ENCODE results near the gene ENPP7. TPM values are rescaled to one million over a fixed set of nuclear protein-coding genes. Genes with fewer than 3 reads are reported as not detected.

The ENPP7 gene
- total and polyA plus RNA-seq, 2 donors (not counting 3 experiments of a cell fraction or from before 2014, with no cell fraction given): not detected

- H3K9ac ChIP-seq (replicated peaks; ENCODE audit: extremely low read depth, insufficient read depth, low read length): no peak overlapping the region
- no peaks in the 10 kb centered on the region for H3K4me1 ChIP-seq (ENCODE audit: control insufficient read depth, extremely low read depth, insufficient read depth, low read length)
- H4K20me1 ChIP-seq (replicated peaks; ENCODE audit: control insufficient read depth, extremely low read depth, insufficient read depth, low read length): no peaks in the 10 kb centered on the region
- CTCF ChIA-PET: interaction anchor here (4.5 kb wide), 1 partner anchor 64 kb away, joined by 29 read pairs; no protein-coding TSS in a partner anchor
- dilution Hi-C loops (cut with MboI; ENCODE audit: extremely low pct_ligation_motif_present, low sequenced_read_pairs) (no loop called here), intact Hi-C loops (cut with micrococcal nuclease) (loop anchor here (2.0 to 10.0 kb wide), 4 partner anchors 63 to 243 kb away; partner anchors contain the start of gene CBX4)
- H3K27ac ChIP-seq (ENCODE audit: insufficient read depth, low read depth, low read length): no peak overlapping the region
- TF ChIP-seq MYC (IDR thresholded peaks at IDR 0.05; ENCODE audit: low read depth, low read length) (no peak), EZH2 (IDR thresholded peaks at IDR 0.05; ENCODE audit: borderline replicate concordance, low read depth, low read length, severe bottlenecking) (peak; percentile 99)
- FAIRE-seq (no peak), DNase-seq (ENCODE audit: low read depth, low spot score) (no peak)
- H3K36me3 ChIP-seq (ENCODE audit: control insufficient read depth in 2 of 2, extremely low read depth in 1 of 2, insufficient read depth in 2 of 2, low read length in 2 of 2): no peaks in the 10 kb centered on the region
- BruUV-seq (replicated peaks): no TSS peak
- H3K4me2 ChIP-seq (ENCODE audit: insufficient read depth, low read length): no peak overlapping the region
- H3K79me2 ChIP-seq (ENCODE audit: control insufficient read depth, insufficient read depth, low read length): no peaks in the 10 kb centered on the region
- POLR2A ChIA-PET: no interaction called here
- H2AFZ ChIP-seq (ENCODE audit: low read depth, low read length): no peak overlapping the region
- H3K4me3 ChIP-seq (replicated peaks in 1 of 3; ENCODE audit: insufficient read depth in 1 of 3, low read depth in 1 of 3, low read length in 3 of 3): no peak overlapping the region
- no peaks in the 10 kb centered on the region for H3K9me3 ChIP-seq (replicated peaks; ENCODE audit: control insufficient read depth, insufficient read depth, low read length)
- H3K27me3 ChIP-seq (ENCODE audit: control insufficient read depth in 2 of 2, insufficient read depth in 2 of 2, low read length in 2 of 2): peaks cover 27 to 45% of the 10 kb centered on the region in 2 experiments
- no peaks in the 10 kb centered on the region for H3K9me1 ChIP-seq (replicated peaks; ENCODE audit: control insufficient read depth, extremely low read depth, insufficient read depth, low read length)
Observed at GRCh38 chr17:79747508-79748294, 17.0 kb downstream of the ENPP7 start.

- Histone ChIP-seq H3K4me3 (replicated peaks in 1 of 3; ENCODE audit: insufficient read depth in 1 of 3, low read depth in 1 of 3, low read length in 3 of 3) (no peak overlapping the region), H2AFZ (ENCODE audit: low read depth, low read length) (no peak overlapping the region), H3K9me3 (replicated peaks; ENCODE audit: control insufficient read depth, insufficient read depth, low read length) (no peaks in the 10 kb centered on the region), H3K9ac (replicated peaks; ENCODE audit: extremely low read depth, insufficient read depth, low read length) (no peak overlapping the region), H3K27ac (ENCODE audit: insufficient read depth, low read depth, low read length) (no peak overlapping the region), H3K9me1 (replicated peaks; ENCODE audit: control insufficient read depth, extremely low read depth, insufficient read depth, low read length) (no peaks in the 10 kb centered on the region), H4K20me1 (replicated peaks; ENCODE audit: control insufficient read depth, extremely low read depth, insufficient read depth, low read length) (no peaks in the 10 kb centered on the region), H3K27me3 (ENCODE audit: control insufficient read depth in 2 of 2, insufficient read depth in 2 of 2, low read length in 2 of 2) (peaks cover 27 to 41% of the 10 kb centered on the region in 2 experiments), H3K4me2 (ENCODE audit: insufficient read depth, low read length) (no peak overlapping the region), H3K4me1 (ENCODE audit: control insufficient read depth, extremely low read depth, insufficient read depth, low read length) (no peaks in the 10 kb centered on the region), H3K79me2 (ENCODE audit: control insufficient read depth, insufficient read depth, low read length) (no peaks in the 10 kb centered on the region), H3K36me3 (ENCODE audit: control insufficient read depth in 2 of 2, extremely low read depth in 1 of 2, insufficient read depth in 2 of 2, low read length in 2 of 2) (no peaks in the 10 kb centered on the region)
- no peak for DNase-seq (ENCODE audit: low read depth, low spot score)
- TF ChIP-seq EZH2 (IDR thresholded peaks at IDR 0.05; ENCODE audit: borderline replicate concordance, low read depth, low read length, severe bottlenecking) (peak; percentile 22), MAX (IDR thresholded peaks at IDR 0.05; ENCODE audit: insufficient read depth, insufficient read length) (no peak)
- no TSS peak for BruUV-seq (replicated peaks)
- intact Hi-C loops (cut with micrococcal nuclease): loop anchor here (10.0 kb wide), 1 partner anchor 176 kb away; no protein-coding TSS in a partner anchor
- POLR2A ChIA-PET: no interaction called here
- FAIRE-seq: no peak
- CTCF ChIA-PET: interaction anchor here (0.7 kb wide), 1 partner anchor 12 kb away, joined by 3 read pairs; no protein-coding TSS in a partner anchor
- dilution Hi-C loops (cut with MboI; ENCODE audit: extremely low pct_ligation_motif_present, low sequenced_read_pairs): no loop called here
Observed at GRCh38 chr17:79748295-79749099, 17.8 kb downstream of the ENPP7 start.

All from endothelial cell of umbilical vein (primary cell).